Measurements from ENCODE around the gene PRKCE. TPM values are rescaled to one million over a fixed set of nuclear protein-coding genes. Genes with fewer than 3 reads are reported as not detected.

PRKCE gene
- total and polyA plus RNA-seq, 2 of the 8 experiments (the other 6 are each of a cell fraction or from before 2014, with no cell fraction given), result 0.54 to 2.1 TPM

DNA sequence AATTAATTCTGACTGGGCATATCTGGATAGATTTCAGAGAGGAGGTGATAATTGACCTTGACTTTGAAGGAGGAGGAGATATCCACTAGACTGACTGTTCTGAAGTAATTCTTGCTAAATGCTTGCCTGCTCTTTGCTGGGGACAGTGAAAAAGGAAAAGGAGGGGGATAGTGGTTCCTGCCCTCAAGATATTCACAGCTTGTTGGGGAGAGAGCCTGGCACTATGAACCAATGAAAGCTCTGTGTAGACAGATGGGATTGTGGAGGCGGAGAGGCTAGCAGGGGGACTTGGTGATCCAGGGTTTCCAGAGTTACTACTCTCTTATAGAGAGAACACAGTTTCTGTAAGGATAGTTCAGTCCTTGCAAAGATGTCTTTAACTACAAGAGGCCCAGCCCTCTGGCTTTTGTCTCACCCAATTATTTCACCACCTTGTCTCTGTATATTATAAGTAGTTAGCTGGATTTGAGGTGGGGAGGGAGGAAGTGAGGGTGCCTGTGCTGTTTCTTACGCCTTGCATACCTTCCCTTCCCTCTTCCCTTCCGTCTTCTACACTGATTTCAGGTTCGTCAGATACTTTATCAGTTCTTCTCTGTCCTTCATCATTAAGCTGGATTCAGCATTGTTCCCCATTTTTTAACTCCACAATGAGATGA lies 190.4 kb downstream of the PRKCE start (continued):
- TF ChIP-seq, protein P1, sequence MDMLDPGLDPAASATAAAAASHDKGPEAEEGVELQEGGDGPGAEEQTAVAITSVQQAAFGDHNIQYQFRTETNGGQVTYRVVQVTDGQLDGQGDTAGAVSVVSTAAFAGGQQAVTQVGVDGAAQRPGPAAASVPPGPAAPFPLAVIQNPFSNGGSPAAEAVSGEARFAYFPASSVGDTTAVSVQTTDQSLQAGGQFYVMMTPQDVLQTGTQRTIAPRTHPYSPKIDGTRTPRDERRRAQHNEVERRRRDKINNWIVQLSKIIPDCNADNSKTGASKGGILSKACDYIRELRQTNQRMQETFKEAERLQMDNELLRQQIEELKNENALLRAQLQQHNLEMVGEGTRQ (IDR thresholded peaks at IDR 0.05; ENCODE audit: low read length), result no peak
